Muscle layer of colon (tissue), 2 donors: ENCODE results near the gene ADAP1.

Experiments used
- H3K27ac ChIP-seq: one replicate; pipeline ENCODE4 v1.7.0; 2013; ENCODE audit warnings: low read depth, mild to moderate bottlenecking, low read length, moderate library complexity
- H3K27me3 ChIP-seq, 2 donors: one replicate each; pipeline ENCODE4 v1.7.0; 2013; ENCODE audit warnings: low read length in 2 of 2, mild to moderate bottlenecking in 2 of 2; ENCODE audit not compliant: insufficient read depth in 2 of 2, control insufficient read depth in 1 of 2
- H3K36me3 ChIP-seq: one replicate; pipeline ENCODE4 v1.7.0; 2013; ENCODE audit warnings: mild to moderate bottlenecking, low read length; ENCODE audit not compliant: insufficient read depth
- H3K4me1 ChIP-seq: one replicate; pipeline ENCODE4 v1.7.0; 2013; ENCODE audit warnings: mild to moderate bottlenecking, low read length; ENCODE audit not compliant: insufficient read depth
- H3K4me3 ChIP-seq, 2 donors: one replicate each; pipeline ENCODE4 v1.7.0; 2013; ENCODE audit warnings: low read length in 2 of 2, low read depth in 1 of 2, mild to moderate bottlenecking in 1 of 2, moderate library complexity in 1 of 2
- H3K9ac ChIP-seq: one replicate; pipeline ENCODE4 v1.7.0; 2013; ENCODE audit warnings: low read length
- H3K9me3 ChIP-seq: one replicate; pipeline ENCODE4 v1.7.0; 2013; ENCODE audit warnings: mild to moderate bottlenecking, low read length
- donor health status: abdominal sarcoma.
- donor health status: Adenocarcinoma of cecum.

Gene ADAP1

GRCh38 chr7:919114-919442 lies 35.4 kb downstream of the ADAP1 start:
- Histone ChIP-seq H3K4me1 (peaks cover 6% of the 10 kb centered on the region), H3K9me3 (no peaks in the 10 kb centered on the region), H3K9ac (no peak overlapping the region), H3K27ac (no peak overlapping the region), H3K36me3 (no peaks in the 10 kb centered on the region), H3K4me3 (no peak overlapping the region), H3K27me3 (no peaks in the 10 kb centered on the region)

- Histone ChIP-seq H3K9me3 (no peaks in the 10 kb centered on the region), H3K27ac (no peak overlapping the region), H3K27me3 (no peaks in the 10 kb centered on the region), H3K4me1 (peaks cover 6% of the 10 kb centered on the region), H3K9ac (no peak overlapping the region), H3K4me3 (no peak overlapping the region), H3K36me3 (no peaks in the 10 kb centered on the region)
These were observed 35.9 kb downstream of the ADAP1 start for GRCh38 chr7:918441-919113.

GRCh38 chr7:918118-918425 lies 36.4 kb downstream of the ADAP1 start:
- Histone ChIP-seq H3K9ac (no peak overlapping the region), H3K36me3 (no peaks in the 10 kb centered on the region), H3K4me3 (no peak overlapping the region), H3K9me3 (no peaks in the 10 kb centered on the region), H3K27me3 (no peaks in the 10 kb centered on the region), H3K4me1 (peaks cover 6% of the 10 kb centered on the region), H3K27ac (no peak overlapping the region)

GRCh38 chr7:917255-918117 lies 37.0 kb downstream of the ADAP1 start:
- Histone ChIP-seq H3K27me3 (no peaks in the 10 kb centered on the region), H3K27ac (no peak overlapping the region), H3K36me3 (no peaks in the 10 kb centered on the region), H3K4me1 (peaks cover 6% of the 10 kb centered on the region), H3K4me3 (no peak overlapping the region), H3K9me3 (no peaks in the 10 kb centered on the region), H3K9ac (no peak overlapping the region)

DNA sequence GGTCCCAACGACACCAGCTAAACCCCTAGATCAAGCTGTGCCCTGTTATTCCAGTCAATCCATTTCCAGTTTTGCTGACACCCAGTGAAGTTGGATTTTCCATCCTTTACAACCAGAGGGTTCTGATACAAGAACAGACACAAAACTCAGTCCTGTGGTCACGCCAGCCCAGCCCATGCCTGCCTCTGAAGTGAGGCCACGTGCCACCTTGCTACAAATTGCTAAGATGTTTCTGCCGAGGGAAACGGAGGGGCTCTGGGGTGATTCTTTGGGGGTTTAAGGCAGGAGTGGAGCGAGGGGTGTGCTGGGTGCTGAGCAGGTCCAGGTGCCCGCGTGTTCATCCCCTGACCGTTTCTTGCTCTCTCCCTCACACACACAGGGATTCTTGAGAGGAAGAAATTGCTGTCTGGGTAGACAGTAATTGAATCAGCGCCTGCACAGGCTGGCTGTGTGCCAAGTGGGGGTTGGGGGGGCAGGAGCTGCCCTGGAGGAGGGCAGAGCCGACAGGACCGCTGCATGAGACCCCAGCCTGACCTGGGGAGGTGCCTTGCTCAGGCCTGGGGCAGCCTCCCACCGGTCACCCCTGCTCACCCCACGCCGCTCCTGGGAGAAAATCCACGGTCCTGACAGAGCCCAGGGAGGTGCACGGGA lies 38.1 kb downstream of the ADAP1 start:
- H3K4me1 ChIP-seq, result peaks cover 6% of the 10 kb centered on the region

DNA sequence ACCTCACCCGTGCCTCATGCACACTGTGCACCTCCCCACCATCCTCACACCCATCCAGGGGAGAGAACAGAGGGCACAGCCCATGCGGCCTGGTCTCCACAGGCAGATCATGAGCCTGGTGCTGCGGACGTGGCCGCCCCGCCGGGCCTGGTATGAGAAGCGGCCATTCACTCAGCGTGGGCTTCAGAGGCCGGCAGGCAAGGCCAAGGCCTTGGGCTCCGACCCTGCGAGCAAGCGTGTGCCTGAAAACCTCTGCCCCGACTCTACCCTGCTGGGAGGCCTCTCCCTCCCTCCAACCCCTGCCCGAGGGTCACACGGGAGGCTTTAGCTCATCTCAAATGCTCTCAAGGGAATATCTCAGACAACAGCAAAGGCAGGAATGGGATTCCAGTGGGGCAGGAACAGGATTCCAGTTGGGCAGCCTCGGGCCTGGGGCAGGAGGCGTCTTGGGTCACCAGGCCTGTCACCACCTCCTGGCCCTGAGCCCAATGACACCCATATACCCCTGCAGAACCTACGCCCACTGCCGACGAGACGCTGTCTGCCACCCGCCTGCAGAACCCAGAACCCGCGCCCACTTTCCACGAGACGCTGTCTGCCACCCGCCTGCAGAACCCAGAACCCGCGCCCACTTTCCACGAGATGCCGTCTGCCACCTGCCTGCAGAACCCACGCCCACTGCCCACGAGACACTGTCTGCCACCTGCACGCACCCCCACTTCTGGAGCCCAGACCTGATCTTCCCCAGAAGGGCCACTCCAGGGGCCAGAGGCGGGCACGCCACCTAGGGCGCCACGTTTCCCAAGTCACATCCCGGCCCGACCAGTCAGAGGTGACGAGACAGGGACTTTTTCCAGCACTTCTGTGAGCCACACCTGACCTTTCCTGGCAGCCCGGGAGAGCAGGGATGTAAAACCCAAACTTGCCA lies 38.9 kb downstream of the ADAP1 start:
- Histone ChIP-seq H3K4me3 (no peak overlapping the region), H3K9ac (no peak overlapping the region), H3K27me3 (no peaks in the 10 kb centered on the region), H3K36me3 (no peaks in the 10 kb centered on the region), H3K27ac (no peak overlapping the region), H3K9me3 (no peaks in the 10 kb centered on the region), H3K4me1 (peaks cover 6% of the 10 kb centered on the region)

More for the DNA sequence above, 38.1 kb downstream of the ADAP1 start:
- Histone ChIP-seq H3K27ac (no peak overlapping the region), H3K27me3 (no peaks in the 10 kb centered on the region), H3K9me3 (no peaks in the 10 kb centered on the region), H3K36me3 (no peaks in the 10 kb centered on the region), H3K9ac (no peak overlapping the region), H3K4me3 (no peak overlapping the region)

DNA sequence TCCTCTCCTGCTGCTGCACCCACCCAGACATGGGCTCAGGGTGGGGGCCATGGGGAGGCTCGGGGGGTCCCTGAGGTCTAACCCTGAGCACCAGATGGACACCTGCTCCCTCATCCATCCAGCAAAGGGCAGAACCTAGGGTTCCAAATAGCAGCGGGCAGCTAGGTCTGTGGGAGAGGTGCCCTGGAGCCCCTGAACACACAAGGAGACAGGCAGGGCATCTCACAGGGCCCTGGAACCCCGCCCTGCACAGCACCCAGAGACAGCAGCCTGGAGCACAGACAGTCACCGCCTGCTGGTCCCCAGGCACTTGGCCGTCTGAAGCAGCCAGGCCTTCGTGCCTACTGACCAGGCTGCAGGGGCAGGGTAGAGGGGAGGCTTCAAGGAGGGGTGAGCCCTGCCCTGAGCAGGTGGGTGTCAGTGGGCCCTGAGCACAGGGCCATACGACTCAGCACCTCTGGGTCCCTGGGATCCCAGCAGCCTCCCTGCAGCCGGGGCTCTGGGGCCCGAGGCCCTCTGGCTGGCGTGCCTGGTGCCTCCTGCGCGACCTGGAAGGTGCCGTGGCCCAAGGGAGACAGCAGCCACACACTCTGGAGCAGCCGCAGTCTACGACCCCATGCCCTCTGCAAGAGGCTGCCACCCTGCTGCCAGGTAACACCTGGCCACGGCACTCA lies 39.8 kb downstream of the ADAP1 start:
- H3K4me1 ChIP-seq, result peaks cover 8% of the 10 kb centered on the region
- no peak overlapping the region for H3K4me3 ChIP-seq
- no peak overlapping the region for H3K9ac ChIP-seq
- no peaks in the 10 kb centered on the region for H3K36me3 ChIP-seq
- no peak overlapping the region for H3K27ac ChIP-seq
- H3K9me3 ChIP-seq, result no peaks in the 10 kb centered on the region
- no peaks in the 10 kb centered on the region for H3K27me3 ChIP-seq

DNA sequence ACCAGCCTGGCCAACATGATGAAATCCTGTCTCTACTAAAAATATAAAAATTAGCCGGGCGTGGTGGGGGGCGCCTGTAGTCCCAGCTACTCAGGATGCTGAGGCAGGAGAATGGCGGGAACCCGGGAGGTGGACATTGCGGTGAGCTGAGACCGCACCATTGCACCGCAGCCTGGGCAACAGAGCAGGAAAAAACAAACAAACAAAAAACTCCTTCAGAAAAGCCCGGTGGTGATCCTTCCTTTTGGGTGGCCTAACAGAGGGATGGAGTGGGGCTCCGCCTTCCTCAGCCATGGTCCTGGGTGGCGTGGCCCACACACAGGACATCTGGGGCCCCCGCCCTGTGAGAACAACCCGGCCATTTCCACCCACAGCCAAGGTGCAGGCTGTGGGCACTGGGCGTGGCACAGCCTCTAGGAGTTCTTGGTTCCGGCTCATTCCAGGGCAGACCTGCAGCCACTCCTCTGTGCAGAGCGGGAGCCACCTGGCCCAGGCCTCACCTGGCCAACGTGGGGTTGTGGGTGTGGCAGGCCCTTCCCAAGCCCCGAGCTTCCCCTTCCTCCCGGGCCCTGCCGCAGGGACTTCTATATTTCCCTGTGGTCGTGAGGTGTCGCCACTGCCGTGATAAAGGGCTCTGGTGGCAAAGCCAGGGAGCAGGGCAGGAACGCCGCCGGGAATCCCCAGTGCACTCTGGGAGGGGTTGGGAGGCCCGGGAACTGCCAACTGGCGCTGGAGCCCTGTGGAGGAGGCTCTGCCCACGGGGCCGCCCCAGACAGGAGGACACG lies 40.6 kb downstream of the ADAP1 start:
- Histone ChIP-seq H3K4me3 (no peak overlapping the region), H3K27me3 (no peaks in the 10 kb centered on the region), H3K27ac (no peak overlapping the region), H3K9ac (no peak overlapping the region), H3K36me3 (no peaks in the 10 kb centered on the region), H3K4me1 (peaks cover 11% of the 10 kb centered on the region), H3K9me3 (no peaks in the 10 kb centered on the region)

GRCh38 chr7:911791-912480 lies 42.5 kb downstream of the ADAP1 start:
- Histone ChIP-seq H3K9me3 (no peaks in the 10 kb centered on the region), H3K9ac (no peak overlapping the region), H3K27ac (no peak overlapping the region), H3K27me3 (no peaks in the 10 kb centered on the region), H3K4me1 (peaks cover 11% of the 10 kb centered on the region), H3K4me3 (no peak overlapping the region), H3K36me3 (no peaks in the 10 kb centered on the region)

DNA sequence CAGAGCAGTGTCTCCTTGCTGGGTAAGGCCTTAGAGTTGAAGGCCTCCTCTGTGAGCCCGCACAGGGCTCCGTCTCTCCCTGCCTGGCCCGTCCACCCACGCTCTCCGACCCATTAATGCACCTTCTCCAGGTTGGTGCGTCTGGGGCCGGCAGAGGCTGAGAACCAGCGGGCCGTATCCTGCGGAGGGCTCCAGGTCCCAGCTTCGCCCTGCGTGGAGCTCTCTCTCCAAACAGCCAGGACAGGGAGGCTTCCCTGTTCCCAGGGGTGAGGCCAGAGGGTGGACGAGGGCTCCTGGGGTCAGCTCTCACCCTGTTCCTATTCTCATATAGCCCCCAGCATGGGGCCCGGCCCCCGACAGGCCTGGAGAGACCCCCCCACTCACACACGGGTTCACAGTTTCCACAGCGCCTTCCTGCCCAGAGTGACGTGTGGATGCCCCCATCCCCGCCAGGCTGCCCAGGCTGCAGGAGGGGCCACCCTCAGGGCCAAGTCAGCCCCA lies 43.5 kb downstream of the ADAP1 start:
- H3K27me3 ChIP-seq, result no peaks in the 10 kb centered on the region
- no peak overlapping the region for H3K9ac ChIP-seq
- no peaks in the 10 kb centered on the region for H3K36me3 ChIP-seq
- H3K27ac ChIP-seq, result no peak overlapping the region
- H3K4me1 ChIP-seq, result peaks cover 6% of the 10 kb centered on the region
- no peak overlapping the region for H3K4me3 ChIP-seq
- H3K9me3 ChIP-seq, result no peaks in the 10 kb centered on the region
